Astrocyte (in vitro differentiated cells and primary cell): ENCODE results near the gene ING1. TPM values are rescaled to one million over a fixed set of nuclear protein-coding genes. Genes with fewer than 3 reads are reported as not detected.

ENCODE experiments used
- DNase-seq: peaks from one replicate; pipeline ENCODE4 v3.0.0-alpha.2; 2010; ENCODE audit warnings: low read depth
- FAIRE-seq: peaks from 2 replicates; lab custom pipeline; 2011; peaks lifted over from hg19 to GRCh38; lab: Jason Lieb, UNC
- H2AFZ ChIP-seq: 2 replicates; pipeline ENCODE4 v1.6.0; 2012; ENCODE audit warnings: low read depth, low read length, inconsistent platforms
- H3K27ac ChIP-seq: 2 replicates; pipeline ENCODE4 v1.5.1; 2011; ENCODE audit warnings: low read depth, low read length, inconsistent platforms
- H3K27me3 ChIP-seq: 2 replicates; pipeline ENCODE4 v1.6.0; 2011; ENCODE audit warnings: low read length, inconsistent platforms; ENCODE audit not compliant: insufficient read depth
- H3K36me3 ChIP-seq: 2 replicates; pipeline ENCODE4 v1.5.1; 2011; ENCODE audit warnings: low read length, inconsistent platforms; ENCODE audit not compliant: insufficient read depth
- H3K4me1 ChIP-seq: 2 replicates; pipeline ENCODE4 v1.5.1; 2011; ENCODE audit warnings: low read length, inconsistent platforms; ENCODE audit not compliant: insufficient read depth
- H3K4me2 ChIP-seq: 2 replicates; pipeline ENCODE4 v1.6.0; 2012; ENCODE audit warnings: low read length, inconsistent platforms
- H3K4me3 ChIP-seq: 2 replicates; pipeline ENCODE4 v1.5.1; 2011; ENCODE audit warnings: low read depth, mild to moderate bottlenecking, low read length, inconsistent platforms; ENCODE audit not compliant: insufficient read depth
- H3K79me2 ChIP-seq: 2 replicates; pipeline ENCODE4 v1.6.0; 2012; ENCODE audit warnings: mild to moderate bottlenecking, low read length, inconsistent platforms; ENCODE audit not compliant: insufficient read depth
- H3K9ac ChIP-seq: 2 replicates; pipeline ENCODE4 v1.6.0; 2012; ENCODE audit warnings: mild to moderate bottlenecking, low read length, inconsistent platforms
- H3K9me3 ChIP-seq: 2 replicates; pipeline ENCODE4 v1.5.1; 2012; ENCODE audit warnings: low read depth, mild to moderate bottlenecking, low read length, inconsistent platforms; ENCODE audit not compliant: insufficient read depth
- H4K20me1 ChIP-seq: 2 replicates; pipeline ENCODE4 v1.6.0; 2012; ENCODE audit warnings: low read length, inconsistent platforms; ENCODE audit not compliant: insufficient read depth
- H3K27ac Mint-ChIP-seq: one replicate; pipeline ENCODE4 v1.8.0; 2021; ENCODE audit warnings: mild to moderate bottlenecking, mixed read lengths; ENCODE audit not compliant: unreplicated experiment
- H3K27me3 Mint-ChIP-seq: one replicate; pipeline ENCODE4 v1.8.0; 2021; ENCODE audit warnings: low read depth, mixed read lengths; ENCODE audit not compliant: unreplicated experiment
- H3K36me3 Mint-ChIP-seq: one replicate; pipeline ENCODE4 v1.8.0; 2021; ENCODE audit warnings: low read depth, mixed read lengths; ENCODE audit not compliant: unreplicated experiment
- H3K4me1 Mint-ChIP-seq: one replicate; pipeline ENCODE4 v1.8.0; 2021; ENCODE audit warnings: low read depth, mixed read lengths; ENCODE audit not compliant: unreplicated experiment
- H3K4me3 Mint-ChIP-seq: one replicate; pipeline ENCODE4 v1.8.0; 2021; ENCODE audit warnings: mild to moderate bottlenecking, moderate library complexity, mixed read lengths; ENCODE audit not compliant: unreplicated experiment
- H3K9me3 Mint-ChIP-seq: one replicate; pipeline ENCODE4 v1.8.0; 2021; ENCODE audit warnings: mild to moderate bottlenecking, mixed read lengths; ENCODE audit not compliant: unreplicated experiment
- EZH2 ChIP-seq: IDR thresholded peaks from 2 replicates; pipeline ENCODE4 v1.6.1; 2012; ENCODE audit warnings: mild to moderate bottlenecking, low read length, inconsistent platforms; ENCODE audit not compliant: insufficient read depth
- total RNA-seq: library from RNA; stranded (reverse); gene quantifications from 2 replicates; pipeline ENCODE4 v1.2.1, GENCODE V29; 2021
- TF ChIP-seq, protein P1 (sequence below): IDR thresholded peaks from 2 replicates; pipeline ENCODE4 v1.5.1; 2011; ENCODE audit warnings: low read depth, mild to moderate bottlenecking, inconsistent platforms, low read length, moderate library complexity; ENCODE audit not compliant: insufficient read depth

The ING1 gene
- total RNA-seq, 1 donor from 2014 or later, result 11.8 TPM

DNA sequence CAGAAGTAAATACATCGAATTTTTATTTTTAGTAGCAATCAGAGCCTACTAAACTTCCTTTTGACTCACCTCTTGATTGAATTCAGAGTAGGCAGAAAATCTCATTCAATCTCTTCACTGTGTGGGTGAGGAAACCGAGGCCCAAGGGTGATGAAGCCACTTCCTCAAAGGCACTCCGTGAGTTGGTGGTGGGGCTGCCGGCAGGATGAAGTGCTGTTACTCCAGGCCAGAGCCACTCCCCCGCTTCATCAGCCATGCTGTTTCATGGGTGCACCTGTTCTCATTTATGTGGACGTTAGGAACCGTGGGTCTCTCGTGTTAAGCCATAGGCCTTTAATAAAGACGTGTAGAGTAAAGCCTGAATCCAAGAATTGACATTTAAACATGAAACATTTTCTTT, 13.2 kb downstream of the ING1 start:
- H3K27me3 Mint-ChIP-seq, result no peaks in the 10 kb centered on the region
- H3K9me3 Mint-ChIP-seq, result no peaks in the 10 kb centered on the region
- H3K36me3 Mint-ChIP-seq, result peaks cover 3% of the 10 kb centered on the region
- Histone ChIP-seq H3K4me2 (no peak overlapping the region), H4K20me1 (peaks cover 1% of the 10 kb centered on the region), H3K27ac (no peak overlapping the region), H2AFZ (no peak overlapping the region), H3K9me3 (no peaks in the 10 kb centered on the region), H3K27me3 (no peaks in the 10 kb centered on the region), H3K79me2 (no peaks in the 10 kb centered on the region), H3K4me3 (no peak overlapping the region), H3K9ac (no peak overlapping the region), H3K36me3 (no peaks in the 10 kb centered on the region), H3K4me1 (no peaks in the 10 kb centered on the region)
- FAIRE-seq, result no peak
- H3K4me1 Mint-ChIP-seq, result peaks cover 3% of the 10 kb centered on the region
- no peak overlapping the region for H3K4me3 Mint-ChIP-seq
- TF ChIP-seq, protein P1, sequence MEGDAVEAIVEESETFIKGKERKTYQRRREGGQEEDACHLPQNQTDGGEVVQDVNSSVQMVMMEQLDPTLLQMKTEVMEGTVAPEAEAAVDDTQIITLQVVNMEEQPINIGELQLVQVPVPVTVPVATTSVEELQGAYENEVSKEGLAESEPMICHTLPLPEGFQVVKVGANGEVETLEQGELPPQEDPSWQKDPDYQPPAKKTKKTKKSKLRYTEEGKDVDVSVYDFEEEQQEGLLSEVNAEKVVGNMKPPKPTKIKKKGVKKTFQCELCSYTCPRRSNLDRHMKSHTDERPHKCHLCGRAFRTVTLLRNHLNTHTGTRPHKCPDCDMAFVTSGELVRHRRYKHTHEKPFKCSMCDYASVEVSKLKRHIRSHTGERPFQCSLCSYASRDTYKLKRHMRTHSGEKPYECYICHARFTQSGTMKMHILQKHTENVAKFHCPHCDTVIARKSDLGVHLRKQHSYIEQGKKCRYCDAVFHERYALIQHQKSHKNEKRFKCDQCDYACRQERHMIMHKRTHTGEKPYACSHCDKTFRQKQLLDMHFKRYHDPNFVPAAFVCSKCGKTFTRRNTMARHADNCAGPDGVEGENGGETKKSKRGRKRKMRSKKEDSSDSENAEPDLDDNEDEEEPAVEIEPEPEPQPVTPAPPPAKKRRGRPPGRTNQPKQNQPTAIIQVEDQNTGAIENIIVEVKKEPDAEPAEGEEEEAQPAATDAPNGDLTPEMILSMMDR, result no peak
- TF ChIP-seq EZH2, result no peak
- no peak for DNase-seq
- no peak overlapping the region for H3K27ac Mint-ChIP-seq

DNA sequence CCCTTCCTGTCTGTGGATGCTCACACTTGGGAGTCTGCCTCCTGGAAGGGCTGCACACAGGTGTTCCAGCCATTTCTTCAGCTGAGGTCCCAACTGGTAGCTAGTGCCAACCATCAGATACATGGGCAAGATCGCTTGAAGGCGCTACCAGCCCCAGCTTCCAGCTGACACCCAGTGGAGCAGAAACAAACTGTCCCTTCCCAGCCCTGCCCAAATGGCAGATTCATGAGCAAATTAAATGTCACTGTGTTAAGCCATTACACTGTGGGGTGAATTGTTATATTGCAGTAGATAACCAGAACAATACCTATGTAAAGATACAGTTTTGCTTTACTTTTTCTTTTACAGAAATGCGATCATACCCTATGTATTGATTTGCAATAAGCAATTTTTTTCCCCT, 17.6 kb downstream of the ING1 start:
- no peak overlapping the region for H3K4me3 Mint-ChIP-seq
- Histone ChIP-seq H3K9me3 (no peaks in the 10 kb centered on the region), H2AFZ (no peak overlapping the region), H3K27me3 (no peaks in the 10 kb centered on the region), H3K36me3 (no peaks in the 10 kb centered on the region), H3K9ac (no peak overlapping the region), H3K4me1 (no peaks in the 10 kb centered on the region), H3K4me2 (no peak overlapping the region), H3K4me3 (no peak overlapping the region), H4K20me1 (no peaks in the 10 kb centered on the region), H3K27ac (no peak overlapping the region), H3K79me2 (no peaks in the 10 kb centered on the region)
- DNase-seq (no peak), FAIRE-seq (no peak)
- no peak overlapping the region for H3K27ac Mint-ChIP-seq
- no peaks in the 10 kb centered on the region for H3K9me3 Mint-ChIP-seq
- H3K27me3 Mint-ChIP-seq, result no peaks in the 10 kb centered on the region
- H3K4me1 Mint-ChIP-seq, result no peaks in the 10 kb centered on the region
- H3K36me3 Mint-ChIP-seq, result peaks cover 10% of the 10 kb centered on the region
- TF ChIP-seq, protein P1, result no peak
- no peak for TF ChIP-seq EZH2

DNA sequence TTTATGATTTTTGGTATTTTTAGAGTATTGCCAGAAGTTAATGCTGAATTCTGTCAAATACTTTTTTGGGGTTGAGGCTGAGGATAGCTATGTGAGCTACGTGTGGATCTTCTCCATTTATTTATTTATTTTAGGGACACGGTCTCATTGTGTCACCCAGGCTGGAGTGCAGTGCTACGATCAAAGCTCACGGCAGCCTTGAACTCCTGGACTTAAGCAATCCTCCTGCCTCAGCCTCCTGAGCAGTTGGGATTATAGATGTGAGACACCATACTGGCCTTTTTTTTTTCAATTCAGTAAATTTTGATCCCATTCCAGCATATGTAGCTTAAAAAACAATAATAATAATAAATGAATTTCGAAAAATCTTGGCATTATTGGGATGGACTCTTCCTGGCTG, 21.1 kb downstream of the ING1 start:
- H3K4me3 Mint-ChIP-seq, result no peak overlapping the region

More for the DNA sequence above, 21.1 kb downstream of the ING1 start:
- Histone ChIP-seq H3K9me3 (peaks cover 4% of the 10 kb centered on the region), H3K4me3 (no peak overlapping the region), H2AFZ (no peak overlapping the region), H3K36me3 (no peaks in the 10 kb centered on the region), H3K27ac (no peak overlapping the region), H3K4me1 (no peaks in the 10 kb centered on the region), H3K9ac (no peak overlapping the region), H3K27me3 (no peaks in the 10 kb centered on the region), H3K4me2 (no peak overlapping the region), H3K79me2 (no peaks in the 10 kb centered on the region), H4K20me1 (no peaks in the 10 kb centered on the region)
- FAIRE-seq (no peak), DNase-seq (no peak)
- no peak for TF ChIP-seq EZH2
- TF ChIP-seq, protein P1, result no peak
- Mint-ChIP-seq H3K27me3 (no peaks in the 10 kb centered on the region), H3K36me3 (peaks cover 6% of the 10 kb centered on the region), H3K4me1 (no peaks in the 10 kb centered on the region), H3K9me3 (peaks cover 20% of the 10 kb centered on the region), H3K27ac (no peak overlapping the region)
